Testis (tissue), 2 donors: ENCODE measurements around the gene CNTN5.

Experiments used
- POLR2A ChIP-seq: fragments of 450-650 bp; IDR thresholded peaks from one replicate; pipeline ENCODE4 v1.6.1; 2017; ENCODE audit warnings: antibody characterized with exemption, mild to moderate bottlenecking, moderate library complexity
- TF ChIP-seq, protein P1 (sequence below), 3 experiments: fragments of 450-650 bp in 2 of 3; fragments of 200-600 bp in 1 of 3; sonication (generic) in 1 of 3; IDR thresholded peaks; one replicate each; pipeline ENCODE4 v1.5.1; 2016 to 2019; ENCODE audit warnings: antibody characterized with exemption in 3 of 3, mild to moderate bottlenecking in 2 of 3, moderate library complexity in 1 of 3

DNA sequence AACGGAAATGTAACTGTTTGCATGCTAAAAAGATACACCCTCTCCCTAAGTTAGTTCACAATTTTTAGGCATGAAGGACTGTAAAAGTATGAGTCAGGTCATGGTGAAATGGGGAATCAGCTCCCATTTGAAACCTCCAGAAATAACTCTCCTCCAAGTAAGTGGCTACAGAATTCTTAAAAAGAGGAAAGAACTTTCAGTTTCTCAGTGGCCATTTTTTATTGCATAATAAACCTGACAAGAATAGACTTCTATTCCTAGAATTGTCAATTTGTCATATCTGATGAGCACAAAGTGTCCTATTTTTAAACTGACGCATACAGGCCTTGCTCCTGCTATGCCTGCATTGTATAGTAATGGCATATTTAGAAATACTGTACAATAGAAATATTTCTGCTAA lies 612.2 kb downstream of the CNTN5 start:
- TF ChIP-seq POLR2A, result no peak
- TF ChIP-seq, protein P1, sequence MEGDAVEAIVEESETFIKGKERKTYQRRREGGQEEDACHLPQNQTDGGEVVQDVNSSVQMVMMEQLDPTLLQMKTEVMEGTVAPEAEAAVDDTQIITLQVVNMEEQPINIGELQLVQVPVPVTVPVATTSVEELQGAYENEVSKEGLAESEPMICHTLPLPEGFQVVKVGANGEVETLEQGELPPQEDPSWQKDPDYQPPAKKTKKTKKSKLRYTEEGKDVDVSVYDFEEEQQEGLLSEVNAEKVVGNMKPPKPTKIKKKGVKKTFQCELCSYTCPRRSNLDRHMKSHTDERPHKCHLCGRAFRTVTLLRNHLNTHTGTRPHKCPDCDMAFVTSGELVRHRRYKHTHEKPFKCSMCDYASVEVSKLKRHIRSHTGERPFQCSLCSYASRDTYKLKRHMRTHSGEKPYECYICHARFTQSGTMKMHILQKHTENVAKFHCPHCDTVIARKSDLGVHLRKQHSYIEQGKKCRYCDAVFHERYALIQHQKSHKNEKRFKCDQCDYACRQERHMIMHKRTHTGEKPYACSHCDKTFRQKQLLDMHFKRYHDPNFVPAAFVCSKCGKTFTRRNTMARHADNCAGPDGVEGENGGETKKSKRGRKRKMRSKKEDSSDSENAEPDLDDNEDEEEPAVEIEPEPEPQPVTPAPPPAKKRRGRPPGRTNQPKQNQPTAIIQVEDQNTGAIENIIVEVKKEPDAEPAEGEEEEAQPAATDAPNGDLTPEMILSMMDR (IDR thresholded peaks at IDR 0.05), result no peak
